GM23338 (cell line): Measurements from ENCODE around the gene UIMC1. TPM values are rescaled to one million over a fixed set of nuclear protein-coding genes. Genes with fewer than 3 reads are reported as not detected.

Source experiments
- ATAC-seq: fragments of 200-7000 bp; cut with Tn5 transposase; 3 replicates; pipeline ENCODE4 v1.9.1; 2020
- DNase-seq: peaks from one replicate; pipeline ENCODE4 v3.0.0-alpha.2; 2015; ENCODE audit warnings: low spot score
- H2AFZ ChIP-seq: fragments of 200-600 bp; sonication (generic); 2 replicates; pipeline ENCODE4 v1.8.0; 2016; ENCODE audit warnings: antibody characterized with exemption, mild to moderate bottlenecking, moderate library complexity
- H3F3A ChIP-seq: fragments of 200-600 bp; sonication (generic); replicated peaks from 2 replicates; pipeline ENCODE4 v1.8.0; 2017; ENCODE audit warnings: antibody characterized with exemption, mixed run types, low read depth
- H3K27ac ChIP-seq: fragments of 200-600 bp; sonication (generic); 2 replicates; pipeline ENCODE4 v1.6.1; 2016; ENCODE audit warnings: low read depth
- H3K27me3 ChIP-seq: fragments of 200-600 bp; sonication (generic); 2 replicates; pipeline ENCODE4 v1.8.0; 2016; ENCODE audit warnings: mild to moderate bottlenecking, mixed run types, moderate library complexity; ENCODE audit not compliant: insufficient read depth
- H3K36me3 ChIP-seq: fragments of 200-600 bp; sonication (generic); 2 replicates; pipeline ENCODE4 v1.8.0; 2016; ENCODE audit warnings: mild to moderate bottlenecking; ENCODE audit not compliant: insufficient read depth
- H3K4me1 ChIP-seq: fragments of 200-600 bp; sonication (generic); 2 replicates; pipeline ENCODE4 v1.8.0; 2016; ENCODE audit warnings: mild to moderate bottlenecking, moderate library complexity; ENCODE audit not compliant: insufficient read depth
- H3K4me2 ChIP-seq: fragments of 200-600 bp; sonication (generic); 2 replicates; pipeline ENCODE4 v1.7.1; 2017; ENCODE audit warnings: mixed run types
- H3K4me3 ChIP-seq: fragments of 200-600 bp; sonication (generic); 2 replicates; pipeline ENCODE4 v1.6.1; 2016; ENCODE audit warnings: mixed run types
- H3K79me2 ChIP-seq: fragments of 200-600 bp; sonication (generic); replicated peaks from 2 replicates; pipeline ENCODE4 v1.8.0; 2017; ENCODE audit warnings: mild to moderate bottlenecking; ENCODE audit not compliant: insufficient read depth
- H3K9me2 ChIP-seq: fragments of 200-600 bp; sonication (generic); 2 replicates; pipeline ENCODE4 v1.8.0; 2017; ENCODE audit not compliant: insufficient read depth
- H4K20me1 ChIP-seq: fragments of 200-600 bp; sonication (generic); replicated peaks from 2 replicates; pipeline ENCODE4 v1.8.0; 2017; ENCODE audit warnings: mild to moderate bottlenecking; ENCODE audit not compliant: insufficient read depth
- H3K27ac Mint-ChIP-seq: 2 replicates; pipeline ENCODE4 v1.8.0; 2020; ENCODE audit warnings: inconsistent platforms, mild to moderate bottlenecking, moderate library complexity, mixed read lengths
- H3K27me3 Mint-ChIP-seq: 3 replicates; pipeline ENCODE4 v1.8.0; 2022; ENCODE audit warnings: low read depth, mild to moderate bottlenecking, moderate library complexity, mixed read lengths, inconsistent platforms; ENCODE audit not compliant: insufficient read depth, poor library complexity
- H3K36me3 Mint-ChIP-seq: 3 replicates; pipeline ENCODE4 v1.8.0; 2021; ENCODE audit warnings: low read depth, mild to moderate bottlenecking, inconsistent platforms, moderate library complexity, mixed read lengths
- H3K4me1 Mint-ChIP-seq: 3 replicates; pipeline ENCODE4 v1.8.0; 2020; ENCODE audit warnings: mild to moderate bottlenecking, inconsistent platforms, mixed read lengths
- H3K4me3 Mint-ChIP-seq: 3 replicates; pipeline ENCODE4 v1.8.0; 2021; ENCODE audit warnings: moderate library complexity, mild to moderate bottlenecking, inconsistent platforms, mixed read lengths
- H3K9me3 Mint-ChIP-seq: 3 replicates; pipeline ENCODE4 v1.8.0; 2020; ENCODE audit warnings: moderate library complexity, mild to moderate bottlenecking, inconsistent platforms, mixed read lengths
- CREB1 ChIP-seq: fragments of 250-450 bp; sonication (Bioruptor Pico); IDR thresholded peaks from 2 replicates; pipeline ENCODE4 v1.5.0; 2020; ENCODE audit warnings: low read depth, mild to moderate bottlenecking, moderate library complexity
- CTCF ChIP-seq, 2 experiments: fragments of 200-600 bp in 1 of 2; sonication (generic) in 1 of 2; conservative IDR thresholded peaks; 2 replicates each; pipeline versions ENCODE4 v1.5.1 to v1.6.1; 2016 to 2017; ENCODE audit warnings: antibody characterized with exemption in 2 of 2, low read depth in 2 of 2, mild to moderate bottlenecking in 2 of 2, moderate library complexity in 1 of 2
- ETS1 ChIP-seq: IDR thresholded peaks from 2 replicates; pipeline ENCODE4 v1.6.1; 2016; ENCODE audit warnings: antibody characterized with exemption
- EZH2 ChIP-seq: fragments of 200-600 bp; sonication (generic); IDR thresholded peaks from one replicate; pipeline ENCODE4 v1.8.0; 2017; ENCODE audit warnings: antibody characterized with exemption, mild to moderate bottlenecking, low read depth; ENCODE audit not compliant: unreplicated experiment
- EZH2phosphoT487 ChIP-seq: fragments of 200-600 bp; sonication (generic); IDR thresholded peaks from one replicate; pipeline ENCODE4 v1.8.1; 2018; ENCODE audit warnings: antibody characterized with exemption; ENCODE audit not compliant: unreplicated experiment
- JUNB ChIP-seq: IDR thresholded peaks from one replicate; pipeline ENCODE4 v1.6.1; 2016; ENCODE audit warnings: antibody characterized with exemption; ENCODE audit not compliant: unreplicated experiment
- NANOG ChIP-seq: IDR thresholded peaks from 2 replicates; pipeline ENCODE4 v1.6.1; 2016; ENCODE audit warnings: antibody characterized with exemption, borderline replicate concordance
- POLR2AphosphoS5 ChIP-seq: IDR thresholded peaks from 2 replicates; pipeline ENCODE4 v1.6.1; 2016; ENCODE audit warnings: antibody characterized with exemption, low read depth
- REST ChIP-seq: IDR thresholded peaks from one replicate; pipeline ENCODE4 v1.6.1; 2018; ENCODE audit warnings: antibody characterized with exemption; ENCODE audit not compliant: unreplicated experiment
- STAT1 ChIP-seq: IDR thresholded peaks from one replicate; pipeline ENCODE4 v1.6.1; 2016; ENCODE audit warnings: antibody characterized with exemption; ENCODE audit not compliant: unreplicated experiment
- ZNF114 ChIP-seq: fragments of 250-450 bp; sonication (Bioruptor Pico); IDR thresholded peaks from 2 replicates; pipeline ENCODE4 v1.5.0; 2020; ENCODE audit warnings: mild to moderate bottlenecking, moderate library complexity
- ZNF331 ChIP-seq: fragments of 250-450 bp; sonication (Bioruptor Pico); IDR thresholded peaks from 2 replicates; pipeline ENCODE4 v1.5.0; 2020; ENCODE audit warnings: low read depth, mild to moderate bottlenecking, moderate library complexity
- ZNF462 ChIP-seq: fragments of 250-450 bp; sonication (Bioruptor Pico); IDR thresholded peaks from 2 replicates; pipeline ENCODE4 v1.5.0; 2020; ENCODE audit warnings: mild to moderate bottlenecking, moderate library complexity
- polyA plus RNA-seq: library from polyadenylated mRNA; unstranded; fragments of >200 nt; fragmentation: Nextera tagmentation; extraction: Ambion mirVana; gene quantifications from 2 replicates; pipeline ENCODE4 v1.2.1, GENCODE V29; 2016
- total RNA-seq: library from RNA; depleted of rRNA; stranded (reverse); fragments of >200 nt; shearing (Covaris generic); gene quantifications from 2 replicates; pipeline ENCODE4 v1.2.3, GENCODE V29; 2014

The UIMC1 gene
- total and polyA plus RNA-seq, 2 experiments from 2014 or later: 36.4 to 40.1 TPM

- Histone ChIP-seq H3K4me3 (no peak overlapping the region), H3K4me2 (no peak overlapping the region), H3K36me3 (no peaks in the 10 kb centered on the region), H3F3A (no peaks in the 10 kb centered on the region), H3K79me2 (no peaks in the 10 kb centered on the region), H3K27me3 (no peaks in the 10 kb centered on the region), H3K9me2 (no peaks in the 10 kb centered on the region), H3K4me1 (no peaks in the 10 kb centered on the region), H4K20me1 (no peaks in the 10 kb centered on the region), H2AFZ (no peak overlapping the region), H3K27ac (no peak overlapping the region)
- 0 out of 2 replicates have a peak overlapping the region, but pooled peaks have one; percentile 56 for H3K27ac Mint-ChIP-seq
- H3K9me3 Mint-ChIP-seq: no peaks in the 10 kb centered on the region; the same call in 2 of the 3 replicates
- peaks cover 16% of the 10 kb centered on the region for H3K27me3 Mint-ChIP-seq
- ATAC-seq: no peak
- no peak for DNase-seq
- H3K4me1 Mint-ChIP-seq: peaks cover 14% of the 10 kb centered on the region; the same call in 2 of the 3 replicates
- no peak for TF ChIP-seq EZH2
- TF ChIP-seq ETS1: no peak
- no peak for TF ChIP-seq NANOG
- no peak for TF ChIP-seq ZNF114 (CRISPR knock-in tag)
- no peak for TF ChIP-seq EZH2phosphoT487
- no peak for TF ChIP-seq POLR2AphosphoS5
- TF ChIP-seq STAT1: no peak
- TF ChIP-seq ZNF462 (CRISPR knock-in tag): no peak
- no peak for TF ChIP-seq CREB1 (CRISPR knock-in tag)
- no peak for TF ChIP-seq JUNB
- TF ChIP-seq REST: no peak
- no peak for TF ChIP-seq ZNF331
- TF ChIP-seq CTCF (conservative IDR thresholded peaks at IDR 0.05; ENCODE audit: low read depth in 2 of 2): no peak
- no peak overlapping the region for H3K4me3 Mint-ChIP-seq
- H3K36me3 Mint-ChIP-seq: no peaks in the 10 kb centered on the region
Observed at GRCh38 chr5:176879663-176880361, 126.8 kb downstream of the UIMC1 start.
